ENCODE measurements around the gene FAM83E. TPM values are rescaled to one million over a fixed set of nuclear protein-coding genes. Genes with fewer than 3 reads are reported as not detected.

The FAM83E gene
- total RNA-seq (ENCODE audit: low replicate concordance), result 6.1 and 8.1 TPM in 2 replicates
- long read RNA-seq, result 0 reads

GRCh38 chr19:48614436-48615230, at the start of gene FAM83E:
Gene FAM83E (minus strand): TSS chr19:48615076. CDS start chr19:48613372, 1,704 bp downstream.
- peaks cover 13% of the 10 kb centered on the region for H3K36me3 Mint-ChIP-seq
- TF ChIP-seq CTCF (conservative IDR thresholded peaks at IDR 0.05), result no peak
- no peaks in the 10 kb centered on the region for H3K9me3 Mint-ChIP-seq
- H3K27me3 Mint-ChIP-seq, result no peaks in the 10 kb centered on the region
- peaks cover 15% of the 10 kb centered on the region for H3K4me1 Mint-ChIP-seq (ENCODE audit: unreplicated experiment)
- H3K27ac Mint-ChIP-seq, result peak within 1 kb of the TSS; percentile 82
- H3K4me3 Mint-ChIP-seq, result peak within 1 kb of the TSS; percentile 68
- no peak for DNase-seq (ENCODE audit: extremely low spot score, unreplicated experiment)

- TF ChIP-seq CTCF (conservative IDR thresholded peaks at IDR 0.05), result no peak
- H3K27ac Mint-ChIP-seq, result no peak overlapping the region
- H3K36me3 Mint-ChIP-seq, result no peaks in the 10 kb centered on the region
- no peaks in the 10 kb centered on the region for H3K9me3 Mint-ChIP-seq
- DNase-seq (ENCODE audit: extremely low spot score, unreplicated experiment), result no peak
- peaks cover 5% of the 10 kb centered on the region for H3K4me1 Mint-ChIP-seq (ENCODE audit: unreplicated experiment)
- no peak overlapping the region for H3K4me3 Mint-ChIP-seq
- no peaks in the 10 kb centered on the region for H3K27me3 Mint-ChIP-seq
These were observed 49.6 kb upstream of the FAM83E start for GRCh38 chr19:48664476-48664875.

GRCh38 chr19:48663667-48664066, 48.8 kb upstream of the FAM83E start:
- Mint-ChIP-seq H3K9me3 (no peaks in the 10 kb centered on the region), H3K27me3 (no peaks in the 10 kb centered on the region), H3K27ac (no peak overlapping the region), H3K4me1 (ENCODE audit: unreplicated experiment) (peaks cover 5% of the 10 kb centered on the region), H3K4me3 (no peak overlapping the region), H3K36me3 (no peaks in the 10 kb centered on the region)
- DNase-seq (ENCODE audit: extremely low spot score, unreplicated experiment), result no peak
- TF ChIP-seq CTCF (conservative IDR thresholded peaks at IDR 0.05), result no peak

- peaks cover 12% of the 10 kb centered on the region for H3K4me1 Mint-ChIP-seq (ENCODE audit: unreplicated experiment)
- no peaks in the 10 kb centered on the region for H3K36me3 Mint-ChIP-seq
- no peak for DNase-seq (ENCODE audit: extremely low spot score, unreplicated experiment)
- H3K27ac Mint-ChIP-seq, result no peak overlapping the region
- no peak for TF ChIP-seq CTCF (conservative IDR thresholded peaks at IDR 0.05)
- no peak overlapping the region for H3K4me3 Mint-ChIP-seq
- H3K27me3 Mint-ChIP-seq, result no peaks in the 10 kb centered on the region
- no peaks in the 10 kb centered on the region for H3K9me3 Mint-ChIP-seq
These were observed 46.8 kb upstream of the FAM83E start for GRCh38 chr19:48661711-48662090.

GRCh38 chr19:48660852-48661710, 46.2 kb upstream of the FAM83E start:
- no peak overlapping the region for H3K4me3 Mint-ChIP-seq
- H3K27me3 Mint-ChIP-seq, result no peaks in the 10 kb centered on the region
- H3K9me3 Mint-ChIP-seq, result no peaks in the 10 kb centered on the region
- no peak for DNase-seq (ENCODE audit: extremely low spot score, unreplicated experiment)
- peak overlapping the region; percentile 18 for H3K27ac Mint-ChIP-seq
- no peak for TF ChIP-seq CTCF (conservative IDR thresholded peaks at IDR 0.05)
- peaks cover 13% of the 10 kb centered on the region for H3K4me1 Mint-ChIP-seq (ENCODE audit: unreplicated experiment)
- H3K36me3 Mint-ChIP-seq, result no peaks in the 10 kb centered on the region

Data from type B pancreatic cell (in vitro differentiated cells).